Caki2 (cell line): ENCODE results near the gene PPP1R16B. TPM values are rescaled to one million over a fixed set of nuclear protein-coding genes. Genes with fewer than 3 reads are reported as not detected.
A peak's percentile ranks its signal among the peaks of the same experiment; 100 is the strongest.

Experiments used
- DNase-seq: peaks from one replicate; pipeline ENCODE4 v3.0.0-alpha.2; 2015; ENCODE audit warnings: low read depth
- in situ Hi-C: cut with HindIII; loops from 2 replicates; pipeline ENCODE4 v1.10.0; 2016; ENCODE audit warnings: low sequenced_read_pairs, low pct_unique_long_range_greater_than_20kb, mixed read lengths
- total RNA-seq: library from RNA; depleted of rRNA; stranded (reverse); fragments of >200 nt; shearing (Covaris generic); gene quantifications from 2 replicates; pipeline ENCODE4 v1.2.3, GENCODE V29; 2014; ENCODE audit warnings: low replicate concordance; rRNA removed

Gene PPP1R16B
- total RNA-seq, 1 experiment from 2014 or later, result 0.07 TPM

GRCh38 chr20:38962044-38962927 lies 156.8 kb downstream of the PPP1R16B start, which contains the start of gene DHX35:
TSS of gene DHX35 (plus strand) at chr20:38962344. CDS start at chr20:38962368, 24 bp downstream.
- in situ Hi-C loops, result no loop called here

GRCh38 chr20:38962928-38963401 lies 157.5 kb downstream of the PPP1R16B start:
- in situ Hi-C loops, result no loop called here
- DNase-seq, result no peak

More at GRCh38 chr20:38962044-38962927, 156.8 kb downstream of the PPP1R16B start, which contains the start of gene DHX35:
- DNase-seq, result peak; percentile 97

- in situ Hi-C loops, result no loop called here
- no peak for DNase-seq
Measured at GRCh38 chr20:38963745-38964144, 158.2 kb downstream of the PPP1R16B start.

GRCh38 chr20:38965264-38965663 lies 159.8 kb downstream of the PPP1R16B start:
- no peak for DNase-seq
- in situ Hi-C loops, result no loop called here

- DNase-seq, result no peak
- in situ Hi-C loops, result no loop called here
Measured at GRCh38 chr20:38968090-38968489, 162.6 kb downstream of the PPP1R16B start.

GRCh38 chr20:38969708-38970107 lies 164.2 kb downstream of the PPP1R16B start:
- in situ Hi-C loops, result no loop called here
- no peak for DNase-seq

- in situ Hi-C loops, result no loop called here
- no peak for DNase-seq
Measured at GRCh38 chr20:38970302-38970701, 164.8 kb downstream of the PPP1R16B start.

Other genes starting within 250 kb of the PPP1R16B start
- gene ADIG, start 224.5 kb upstream of the PPP1R16B start, total RNA-seq, result not detected in 2 replicates
- gene ARHGAP40, start 203.9 kb upstream of the PPP1R16B start, total RNA-seq, result 3.2 and 4.3 TPM in 2 replicates
- gene SLC32A1, start 81.2 kb upstream of the PPP1R16B start, total RNA-seq, result not detected in 2 replicates
- 7.9 and 11.6 TPM in 2 replicates for gene ACTR5, start 57.2 kb upstream of the PPP1R16B start, total RNA-seq
- gene FAM83D, start 120.7 kb downstream of the PPP1R16B start, total RNA-seq, result 40.9 and 41.6 TPM in 2 replicates
- gene DHX35, start 156.6 kb downstream of the PPP1R16B start, total RNA-seq, result 11.5 and 14.9 TPM in 2 replicates